Measurements from ENCODE around the gene UROS.

The UROS gene

DNA sequence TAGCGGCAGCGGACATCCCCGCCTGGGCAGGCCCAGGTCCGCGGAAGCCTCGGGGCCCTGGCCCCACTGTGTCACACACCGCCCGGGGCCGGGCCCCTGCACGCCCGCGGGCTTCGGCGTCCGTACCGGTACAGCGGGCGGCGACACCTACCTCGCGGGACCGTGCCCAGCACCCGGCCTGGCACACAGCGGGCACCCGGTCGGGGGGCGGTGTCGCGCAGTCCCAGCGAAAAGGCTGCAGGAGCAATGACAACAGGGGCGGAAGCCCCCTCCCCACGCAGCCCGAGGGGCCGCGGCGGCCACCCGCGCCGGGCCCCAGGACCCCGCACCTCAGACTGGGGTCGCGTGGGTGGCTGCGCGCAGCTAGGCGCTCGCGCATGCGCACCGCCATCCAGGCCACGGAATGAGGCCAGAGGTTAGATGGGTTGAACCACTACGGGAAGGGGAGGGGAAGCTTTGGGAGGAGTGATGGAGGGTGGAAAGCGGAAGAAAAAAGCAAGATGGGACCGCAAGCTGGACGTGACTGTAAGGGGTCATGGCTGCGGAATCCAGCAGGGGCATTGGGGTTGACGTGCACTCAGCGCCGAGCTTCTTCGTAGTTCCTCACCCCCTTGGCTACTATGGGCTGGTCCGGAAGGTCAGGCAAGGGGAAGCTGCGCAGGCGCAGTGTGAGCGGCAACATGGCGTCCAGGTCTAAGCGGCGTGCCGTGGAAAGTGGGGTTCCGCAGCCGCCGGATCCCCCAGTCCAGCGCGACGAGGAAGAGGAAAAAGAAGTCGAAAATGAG is at the start of gene UROS, which contains the start of gene BCCIP:
TSS of gene UROS (minus strand) at position 381 of the 785 bp plus-strand sequence. CDS start 6,759 bp downstream, outside the sequence.
TSS of gene BCCIP (plus strand) at position 669 of the 785 bp plus-strand sequence. CDS start at position 681, 12 bp downstream.
- TF ChIP-seq, protein P1, sequence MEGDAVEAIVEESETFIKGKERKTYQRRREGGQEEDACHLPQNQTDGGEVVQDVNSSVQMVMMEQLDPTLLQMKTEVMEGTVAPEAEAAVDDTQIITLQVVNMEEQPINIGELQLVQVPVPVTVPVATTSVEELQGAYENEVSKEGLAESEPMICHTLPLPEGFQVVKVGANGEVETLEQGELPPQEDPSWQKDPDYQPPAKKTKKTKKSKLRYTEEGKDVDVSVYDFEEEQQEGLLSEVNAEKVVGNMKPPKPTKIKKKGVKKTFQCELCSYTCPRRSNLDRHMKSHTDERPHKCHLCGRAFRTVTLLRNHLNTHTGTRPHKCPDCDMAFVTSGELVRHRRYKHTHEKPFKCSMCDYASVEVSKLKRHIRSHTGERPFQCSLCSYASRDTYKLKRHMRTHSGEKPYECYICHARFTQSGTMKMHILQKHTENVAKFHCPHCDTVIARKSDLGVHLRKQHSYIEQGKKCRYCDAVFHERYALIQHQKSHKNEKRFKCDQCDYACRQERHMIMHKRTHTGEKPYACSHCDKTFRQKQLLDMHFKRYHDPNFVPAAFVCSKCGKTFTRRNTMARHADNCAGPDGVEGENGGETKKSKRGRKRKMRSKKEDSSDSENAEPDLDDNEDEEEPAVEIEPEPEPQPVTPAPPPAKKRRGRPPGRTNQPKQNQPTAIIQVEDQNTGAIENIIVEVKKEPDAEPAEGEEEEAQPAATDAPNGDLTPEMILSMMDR (IDR thresholded peaks at IDR 0.05; ENCODE audit: low read depth, low read length, missing control alignments) = no peak
- peak; percentile 77 for DNase-seq (ENCODE audit: extremely low read depth, low read depth)
- peak within 1 kb of the TSS; percentile 97 for H3K4me3 ChIP-seq (replicated peaks; ENCODE audit: low read depth, low read length)

DNA sequence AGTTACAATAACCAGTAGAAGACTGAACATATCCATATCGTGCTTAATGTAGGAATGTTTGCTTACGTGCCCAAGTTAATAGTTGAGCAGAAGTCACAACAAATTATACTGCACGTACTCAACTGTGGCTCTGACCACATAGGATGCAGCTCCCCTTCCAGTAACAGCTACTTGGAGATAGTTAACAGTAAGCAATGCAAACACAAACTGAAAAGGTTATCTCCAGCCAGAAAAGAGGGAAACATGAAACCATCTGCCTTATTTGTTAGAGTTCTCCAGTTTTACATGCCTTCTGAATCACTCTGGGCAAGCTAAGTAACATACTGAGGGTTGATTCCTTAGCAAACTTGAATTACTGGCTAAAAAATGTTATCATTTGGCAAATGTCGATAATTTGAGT is 48.3 kb upstream of the UROS start:
- H3K4me3 ChIP-seq (replicated peaks; ENCODE audit: low read depth, low read length) = no peak overlapping the region
- TF ChIP-seq, protein P1 (IDR thresholded peaks at IDR 0.05; ENCODE audit: low read depth, low read length, missing control alignments) = no peak
- no peak for DNase-seq (ENCODE audit: extremely low read depth, low read depth)

DNA sequence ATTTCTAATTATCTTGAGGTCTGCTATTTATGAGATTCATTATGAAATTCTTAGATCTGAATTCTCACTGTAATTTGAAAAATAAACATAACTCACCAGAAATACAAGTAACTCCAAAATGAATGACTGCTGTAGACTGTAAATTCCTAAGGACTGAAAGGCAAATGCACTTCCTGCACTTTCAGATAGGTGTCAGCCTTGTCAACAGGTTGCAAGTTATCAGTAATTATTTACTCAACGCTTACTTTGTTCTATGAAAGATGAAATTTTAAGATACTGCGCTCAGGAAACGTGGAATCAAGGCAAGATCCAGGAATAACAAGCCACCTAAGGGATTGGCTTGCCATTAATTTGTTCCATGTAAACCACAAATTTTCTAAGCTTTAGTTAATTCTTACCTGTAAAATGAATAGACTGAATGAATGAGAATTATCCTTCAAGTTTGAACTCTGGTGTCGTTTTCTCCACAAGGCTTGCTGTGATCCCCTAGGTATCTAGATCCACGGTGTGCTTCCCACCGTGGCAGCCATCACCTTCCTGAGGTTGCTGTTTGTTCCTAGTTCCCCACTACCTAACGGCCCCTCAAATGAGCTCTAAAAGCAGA is 45.4 kb upstream of the UROS start:
- no peak overlapping the region for H3K4me3 ChIP-seq (replicated peaks; ENCODE audit: low read depth, low read length)
- TF ChIP-seq, protein P1 (IDR thresholded peaks at IDR 0.05; ENCODE audit: low read depth, low read length, missing control alignments) = peak; percentile 72
- DNase-seq (ENCODE audit: extremely low read depth, low read depth) = peak; percentile 19

DNA sequence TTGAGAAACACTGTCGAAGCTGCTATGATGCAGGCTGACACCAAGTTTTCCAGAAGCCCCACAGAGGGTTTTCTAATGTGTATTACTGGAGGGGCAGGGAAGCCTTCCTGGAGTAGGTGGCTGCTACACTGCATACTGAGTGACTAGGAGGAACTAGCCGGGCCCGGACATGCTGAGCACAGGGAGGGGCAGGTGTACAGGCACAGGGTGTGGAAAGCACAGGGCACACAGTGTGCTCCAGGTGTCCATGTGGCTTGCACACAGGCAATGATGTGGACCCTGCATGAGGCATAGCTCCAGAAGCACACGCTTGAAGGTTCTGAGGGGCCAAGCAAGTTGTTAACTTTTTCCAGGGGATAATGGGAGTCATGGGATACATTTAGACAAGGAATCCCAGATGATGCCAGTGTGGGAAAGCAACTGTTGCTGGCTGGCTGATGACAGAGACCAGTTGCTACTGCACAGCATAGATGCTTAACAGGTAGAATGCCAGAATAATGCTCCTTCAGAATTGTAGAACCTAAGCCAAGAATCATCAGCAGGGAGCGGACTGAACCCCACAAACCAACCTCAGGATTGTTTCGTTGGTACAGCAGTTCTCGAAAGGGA is 43.5 kb upstream of the UROS start:
- TF ChIP-seq, protein P1 (IDR thresholded peaks at IDR 0.05; ENCODE audit: low read depth, low read length, missing control alignments) = no peak
- DNase-seq (ENCODE audit: extremely low read depth, low read depth) = no peak
- H3K4me3 ChIP-seq (replicated peaks; ENCODE audit: low read depth, low read length) = no peak overlapping the region

DNA sequence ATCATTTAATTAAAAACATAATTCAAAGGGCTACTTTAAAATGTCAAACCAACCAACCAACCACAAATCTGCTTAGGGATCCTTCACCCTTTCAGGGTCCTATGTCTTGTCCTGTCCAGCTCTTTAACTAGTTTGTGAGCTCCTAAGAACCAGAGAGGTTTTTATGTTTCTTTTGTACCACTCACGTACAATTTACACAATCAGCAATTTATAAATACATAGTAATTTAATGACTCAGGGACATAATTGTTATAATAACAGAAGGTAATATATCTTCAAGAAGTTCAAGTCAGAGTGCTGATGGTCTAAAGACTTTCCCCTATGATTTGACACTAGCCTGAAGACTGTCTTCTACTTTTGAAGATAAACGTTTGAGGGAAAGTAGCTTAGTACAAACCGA is 42.1 kb upstream of the UROS start:
- TF ChIP-seq, protein P1 (IDR thresholded peaks at IDR 0.05; ENCODE audit: low read depth, low read length, missing control alignments) = no peak
- no peak for DNase-seq (ENCODE audit: extremely low read depth, low read depth)
- H3K4me3 ChIP-seq (replicated peaks; ENCODE audit: low read depth, low read length) = no peak overlapping the region

DNA sequence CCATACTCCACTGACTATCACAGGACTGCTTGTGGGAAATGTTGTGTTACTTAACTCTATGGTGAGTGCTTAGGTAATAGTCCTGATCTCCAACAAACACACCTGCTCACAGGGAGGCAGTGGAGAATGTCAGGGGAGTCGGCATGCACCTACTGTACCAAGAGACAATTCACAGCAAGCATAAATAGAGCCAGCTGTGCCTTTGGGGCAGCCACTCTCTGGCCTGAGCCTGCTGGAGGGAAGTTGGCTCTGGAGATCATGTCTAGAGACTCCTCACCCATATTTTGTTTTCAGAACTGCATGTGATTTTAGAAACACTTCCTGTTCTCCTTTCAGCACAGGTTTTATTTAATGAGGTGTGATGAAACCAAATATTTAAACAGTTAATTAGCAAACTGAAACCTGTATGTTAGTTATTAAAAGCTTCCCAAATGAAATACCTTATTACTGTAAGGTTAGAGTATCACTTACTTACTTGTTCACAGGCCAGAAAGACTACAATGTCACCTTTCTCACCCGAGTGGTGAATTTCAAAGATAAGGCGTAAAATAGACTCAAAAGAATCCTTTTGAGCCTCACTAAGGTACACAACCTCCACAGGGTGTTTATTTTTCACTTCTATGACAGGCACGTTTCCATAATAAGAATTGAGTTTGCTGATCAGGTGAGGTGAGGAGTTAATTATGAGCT is 36.2 kb upstream of the UROS start:
- no peak for DNase-seq (ENCODE audit: extremely low read depth, low read depth)
- TF ChIP-seq, protein P1 (IDR thresholded peaks at IDR 0.05; ENCODE audit: low read depth, low read length, missing control alignments) = no peak
- no peak overlapping the region for H3K4me3 ChIP-seq (replicated peaks; ENCODE audit: low read depth, low read length)

All from HFF-Myc (cell line).